NT2/D1 (cell line): ENCODE results near the gene ZBTB42.
A peak's percentile ranks its signal among the peaks of the same experiment; 100 is the strongest.

Experiments
- DNase-seq: peaks from one replicate; pipeline ENCODE4 v3.0.0-alpha.2; 2011; ENCODE audit warnings: low read depth, low spot score
- H3K27me3 ChIP-seq: 2 replicates; pipeline ENCODE4 v1.6.0; 2011; ENCODE audit warnings: mild to moderate bottlenecking; ENCODE audit not compliant: insufficient read length, insufficient read depth
- H3K36me3 ChIP-seq: 2 replicates; pipeline ENCODE4 v1.6.1; 2011; ENCODE audit warnings: mild to moderate bottlenecking, low read length, mixed read lengths; ENCODE audit not compliant: insufficient read depth, insufficient read length
- H3K4me1 ChIP-seq: 2 replicates; pipeline ENCODE4 v1.5.1; 2011; ENCODE audit not compliant: insufficient read depth, insufficient read length
- H3K4me3 ChIP-seq: 2 replicates; pipeline ENCODE4 v1.5.1; 2011; ENCODE audit warnings: low read depth; ENCODE audit not compliant: insufficient read length
- H3K9ac ChIP-seq: 2 replicates; pipeline ENCODE4 v1.6.0; 2011; ENCODE audit warnings: low read depth; ENCODE audit not compliant: insufficient read length
- H3K9me3 ChIP-seq: 2 replicates; pipeline ENCODE4 v1.5.1; 2011; ENCODE audit warnings: mild to moderate bottlenecking, low read length; ENCODE audit not compliant: insufficient read depth
- SUZ12 ChIP-seq: IDR thresholded peaks from 2 replicates; pipeline ENCODE4 v1.6.1; 2011; ENCODE audit not compliant: insufficient read length, insufficient read depth; ENCODE audit errors: extremely low read depth
- YY1 ChIP-seq: IDR thresholded peaks from 2 replicates; pipeline ENCODE4 v1.6.1; 2011; ENCODE audit not compliant: insufficient read length, insufficient read depth
- ZNF274 ChIP-seq: IDR thresholded peaks from 2 replicates; pipeline ENCODE4 v1.6.1; 2011; ENCODE audit warnings: mild to moderate bottlenecking, low read depth, low read length

The ZBTB42 gene

GRCh38 chr14:104791425-104791824, 9.5 kb upstream of the ZBTB42 start:
- no peak for DNase-seq
- Histone ChIP-seq H3K27me3 (peaks cover 2% of the 10 kb centered on the region), H3K9me3 (no peaks in the 10 kb centered on the region), H3K4me1 (peaks cover 18% of the 10 kb centered on the region), H3K36me3 (peaks cover 60% of the 10 kb centered on the region), H3K4me3 (no peak overlapping the region), H3K9ac (peak overlapping the region; percentile 5)
- TF ChIP-seq YY1, result no peak
- TF ChIP-seq ZNF274, result no peak
- no peak for TF ChIP-seq SUZ12

- Histone ChIP-seq H3K9ac (peak overlapping the region; percentile 5), H3K9me3 (no peaks in the 10 kb centered on the region), H3K4me1 (peaks cover 26% of the 10 kb centered on the region), H3K4me3 (no peak overlapping the region), H3K36me3 (peaks cover 55% of the 10 kb centered on the region), H3K27me3 (peaks cover 2% of the 10 kb centered on the region)
- TF ChIP-seq SUZ12, result no peak
- no peak for TF ChIP-seq ZNF274
- no peak for TF ChIP-seq YY1
- DNase-seq, result no peak
These were observed 8.6 kb upstream of the ZBTB42 start for GRCh38 chr14:104792101-104792884.

- no peak for TF ChIP-seq YY1
- TF ChIP-seq SUZ12, result no peak
- no peak for TF ChIP-seq ZNF274
- H3K27me3 ChIP-seq, result peaks cover 6% of the 10 kb centered on the region
- peaks cover 33% of the 10 kb centered on the region for H3K4me1 ChIP-seq
- H3K4me3 ChIP-seq, result no peak overlapping the region
- H3K36me3 ChIP-seq, result peaks cover 48% of the 10 kb centered on the region
- no peak for DNase-seq
- H3K9me3 ChIP-seq, result no peaks in the 10 kb centered on the region
- H3K9ac ChIP-seq, result peak overlapping the region; percentile 56
These were observed 7.8 kb upstream of the ZBTB42 start for GRCh38 chr14:104792945-104793702.

- peak overlapping the region; percentile 86 for H3K9ac ChIP-seq
- TF ChIP-seq ZNF274 (no peak), YY1 (no peak), SUZ12 (no peak)
These were observed 7.3 kb upstream of the ZBTB42 start for GRCh38 chr14:104793703-104793959.

GRCh38 chr14:104794099-104794498, 6.8 kb upstream of the ZBTB42 start:
- DNase-seq, result peak; percentile 63
- H3K36me3 ChIP-seq, result peaks cover 40% of the 10 kb centered on the region
- peaks cover 40% of the 10 kb centered on the region for H3K4me1 ChIP-seq
- TF ChIP-seq YY1, result no peak
- no peak for TF ChIP-seq ZNF274
- TF ChIP-seq SUZ12, result no peak
- peak overlapping the region; percentile 65 for H3K4me3 ChIP-seq
- peak overlapping the region; percentile 86 for H3K9ac ChIP-seq
- peaks cover 14% of the 10 kb centered on the region for H3K27me3 ChIP-seq
- H3K9me3 ChIP-seq, result no peaks in the 10 kb centered on the region

More at GRCh38 chr14:104793703-104793959, 7.3 kb upstream of the ZBTB42 start:
- Histone ChIP-seq H3K36me3 (peaks cover 44% of the 10 kb centered on the region), H3K9me3 (no peaks in the 10 kb centered on the region), H3K27me3 (peaks cover 12% of the 10 kb centered on the region), H3K4me1 (peaks cover 37% of the 10 kb centered on the region), H3K4me3 (peak overlapping the region; percentile 65)
- no peak for DNase-seq

- TF ChIP-seq ZNF274 (no peak), SUZ12 (no peak), YY1 (no peak)
These were observed 6.3 kb upstream of the ZBTB42 start for GRCh38 chr14:104794631-104794992.

GRCh38 chr14:104794993-104795780, 5.7 kb upstream of the ZBTB42 start, which contains the start of gene AKT1:
TSS of gene AKT1 (minus strand) at chr14:104795748. CDS start at chr14:104792643, 3,105 bp downstream.
- H3K27me3 ChIP-seq, result peaks cover 14% of the 10 kb centered on the region
- peaks cover 40% of the 10 kb centered on the region for H3K4me1 ChIP-seq
- no peak for DNase-seq
- peaks cover 31% of the 10 kb centered on the region for H3K36me3 ChIP-seq
- no peak for TF ChIP-seq ZNF274
- no peak for TF ChIP-seq SUZ12
- TF ChIP-seq YY1, result no peak
- H3K9ac ChIP-seq, result peak within 1 kb of the TSS; percentile 86
- H3K9me3 ChIP-seq, result no peaks in the 10 kb centered on the region
- peak within 1 kb of the TSS; percentile 65 for H3K4me3 ChIP-seq

More at GRCh38 chr14:104794631-104794992, 6.3 kb upstream of the ZBTB42 start:
- H3K9me3 ChIP-seq, result no peaks in the 10 kb centered on the region
- peaks cover 36% of the 10 kb centered on the region for H3K36me3 ChIP-seq
- H3K9ac ChIP-seq, result peak overlapping the region; percentile 86
- peaks cover 14% of the 10 kb centered on the region for H3K27me3 ChIP-seq
- peaks cover 40% of the 10 kb centered on the region for H3K4me1 ChIP-seq
- peak overlapping the region; percentile 65 for H3K4me3 ChIP-seq
- DNase-seq, result no peak
